ENCODE data around the gene EXTL1.
A peak's percentile ranks its signal among the peaks of the same experiment; 100 is the strongest.
"Not testable (repeated sequence)": the region's sequence is repeated elsewhere in the genome, so short reads cannot be mapped to it uniquely, and the experiment has no call there.

EXTL1 gene, protein sequence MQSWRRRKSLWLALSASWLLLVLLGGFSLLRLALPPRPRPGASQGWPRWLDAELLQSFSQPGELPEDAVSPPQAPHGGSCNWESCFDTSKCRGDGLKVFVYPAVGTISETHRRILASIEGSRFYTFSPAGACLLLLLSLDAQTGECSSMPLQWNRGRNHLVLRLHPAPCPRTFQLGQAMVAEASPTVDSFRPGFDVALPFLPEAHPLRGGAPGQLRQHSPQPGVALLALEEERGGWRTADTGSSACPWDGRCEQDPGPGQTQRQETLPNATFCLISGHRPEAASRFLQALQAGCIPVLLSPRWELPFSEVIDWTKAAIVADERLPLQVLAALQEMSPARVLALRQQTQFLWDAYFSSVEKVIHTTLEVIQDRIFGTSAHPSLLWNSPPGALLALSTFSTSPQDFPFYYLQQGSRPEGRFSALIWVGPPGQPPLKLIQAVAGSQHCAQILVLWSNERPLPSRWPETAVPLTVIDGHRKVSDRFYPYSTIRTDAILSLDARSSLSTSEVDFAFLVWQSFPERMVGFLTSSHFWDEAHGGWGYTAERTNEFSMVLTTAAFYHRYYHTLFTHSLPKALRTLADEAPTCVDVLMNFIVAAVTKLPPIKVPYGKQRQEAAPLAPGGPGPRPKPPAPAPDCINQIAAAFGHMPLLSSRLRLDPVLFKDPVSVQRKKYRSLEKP

DNA sequence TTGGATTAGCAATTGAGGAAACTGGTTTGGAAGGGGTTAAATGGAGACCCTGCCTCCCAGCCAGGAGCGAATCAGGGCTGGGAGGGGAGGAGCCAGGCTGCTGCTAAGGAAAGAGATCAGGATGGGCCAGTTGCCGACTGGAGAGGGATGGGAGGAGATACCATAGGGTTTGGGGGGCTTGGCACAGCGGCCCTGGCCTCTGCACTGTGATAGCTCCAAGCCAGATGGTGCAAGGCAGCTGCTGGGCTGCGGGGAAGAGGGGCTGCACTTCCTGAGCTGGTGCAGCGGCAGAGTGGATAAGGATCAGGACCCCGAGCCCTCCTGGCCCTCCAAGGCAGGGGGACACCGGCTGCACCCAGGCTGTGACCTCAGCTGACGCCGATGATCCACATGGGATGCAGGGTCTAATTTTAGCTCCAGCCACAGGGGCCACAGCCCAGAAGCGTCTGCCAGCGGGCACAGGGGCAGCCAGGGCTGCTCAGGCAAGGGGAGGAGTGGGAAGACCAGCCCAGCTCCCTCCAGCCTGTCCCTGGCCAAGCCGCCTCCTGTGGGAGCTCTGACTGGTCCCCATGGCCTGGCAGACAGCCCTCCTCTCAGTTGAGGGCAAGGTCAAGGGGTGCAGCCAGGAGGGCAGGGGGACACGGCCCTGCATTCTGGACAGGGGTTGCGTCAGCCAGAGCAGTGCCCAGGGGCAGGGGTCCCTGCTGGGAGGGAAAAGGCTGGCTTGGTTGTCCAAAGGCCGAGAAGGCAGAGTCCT is at the start of gene EXTL1:
TSS of gene EXTL1 (plus strand) at position 129 of the 757 bp plus-strand sequence. CDS start 872 bp downstream, outside the sequence.
- Histone ChIP-seq H3K36me3 (replicated peaks) (no peaks in the 10 kb centered on the region), H3K9me3 (no peaks in the 10 kb centered on the region), H3K4me1 (peaks cover 7% of the 10 kb centered on the region), H3K27me3 (ENCODE audit: low read depth) (no peaks in the 10 kb centered on the region), H3K4me3 (no peak within 1 kb of the TSS)
- DNase-seq (ENCODE audit: low spot score in 2 of 2): peak; percentile 21 to 54
- in situ Hi-C loops (cut with MboI; ENCODE audit: low sequenced_read_pairs): no loop called here

DNA sequence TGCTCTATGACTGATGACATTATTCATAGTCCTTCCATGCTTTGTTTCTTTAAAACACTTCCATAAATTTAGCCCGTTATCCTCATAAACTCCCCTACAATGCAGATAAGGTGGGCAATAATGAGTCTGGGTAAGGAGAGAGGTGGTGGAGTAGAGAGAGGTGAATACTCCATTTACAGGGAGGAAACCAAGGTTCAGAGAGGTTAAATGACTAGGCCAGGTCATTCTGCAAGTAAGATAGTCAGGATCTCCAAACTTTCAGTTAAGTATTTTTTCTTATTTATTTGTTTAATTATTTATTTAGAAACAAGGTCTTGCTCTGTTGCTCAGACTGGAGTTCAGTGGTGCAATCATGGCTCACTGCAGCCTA is 49.8 kb upstream of the EXTL1 start:
- no peak for DNase-seq (ENCODE audit: low spot score in 2 of 2)
- H3K4me3 ChIP-seq: no peak overlapping the region
- in situ Hi-C loops (cut with MboI; ENCODE audit: low sequenced_read_pairs): no loop called here
- no peaks in the 10 kb centered on the region for H3K4me1 ChIP-seq
- no peaks in the 10 kb centered on the region for H3K9me3 ChIP-seq
- H3K27me3 ChIP-seq (ENCODE audit: low read depth): no peaks in the 10 kb centered on the region
- H3K36me3 ChIP-seq (replicated peaks): peaks cover 23% of the 10 kb centered on the region

- Histone ChIP-seq H3K36me3 (replicated peaks) (peaks cover 18% of the 10 kb centered on the region), H3K9me3 (no peaks in the 10 kb centered on the region), H3K4me3 (no peak overlapping the region), H3K27me3 (ENCODE audit: low read depth) (no peaks in the 10 kb centered on the region), H3K4me1 (no peaks in the 10 kb centered on the region)
- no peak for DNase-seq (ENCODE audit: low spot score in 2 of 2)
- in situ Hi-C loops (cut with MboI; ENCODE audit: low sequenced_read_pairs): no loop called here
Observed at GRCh38 chr1:25973610-25974321, 47.8 kb upstream of the EXTL1 start.

GRCh38 chr1:25977801-25978200 is 43.8 kb upstream of the EXTL1 start:
- Histone ChIP-seq H3K4me3 (no peak overlapping the region), H3K36me3 (replicated peaks) (peaks cover 30% of the 10 kb centered on the region), H3K27me3 (ENCODE audit: low read depth) (no peaks in the 10 kb centered on the region), H3K4me1 (no peaks in the 10 kb centered on the region), H3K9me3 (no peaks in the 10 kb centered on the region)
- in situ Hi-C loops (cut with MboI; ENCODE audit: low sequenced_read_pairs): no loop called here
- DNase-seq (ENCODE audit: low spot score in 2 of 2): no peak

DNA sequence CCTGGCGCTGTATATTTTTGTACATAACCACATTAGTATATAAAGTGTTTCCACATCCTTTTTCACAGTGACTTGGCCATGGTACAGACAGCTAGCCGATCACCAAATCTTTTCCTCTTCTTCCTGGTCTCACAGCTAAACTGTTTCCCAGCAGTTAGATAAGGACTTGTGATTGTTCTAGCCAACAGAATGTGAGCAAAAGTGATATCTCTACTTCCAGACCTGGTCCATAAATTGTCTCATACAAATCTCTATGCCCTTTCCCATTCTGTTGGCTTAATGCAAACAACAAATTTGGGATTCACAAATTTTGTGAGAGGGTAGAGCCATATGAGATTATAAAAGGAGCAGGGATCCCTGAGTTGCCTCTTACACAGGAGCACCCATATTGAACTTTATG is 43.2 kb upstream of the EXTL1 start:
- Histone ChIP-seq H3K27me3 (ENCODE audit: low read depth) (no peaks in the 10 kb centered on the region), H3K4me3 (no peak overlapping the region), H3K4me1 (no peaks in the 10 kb centered on the region), H3K9me3 (no peaks in the 10 kb centered on the region), H3K36me3 (replicated peaks) (peaks cover 29% of the 10 kb centered on the region)
- DNase-seq (ENCODE audit: low spot score in 2 of 2): no peak
- in situ Hi-C loops (cut with MboI; ENCODE audit: low sequenced_read_pairs): no loop called here

GRCh38 chr1:25979210-25979609 is 42.4 kb upstream of the EXTL1 start:
- in situ Hi-C loops (cut with MboI; ENCODE audit: low sequenced_read_pairs): no loop called here
- no peak for DNase-seq (ENCODE audit: low spot score in 2 of 2)
- Histone ChIP-seq H3K27me3 (ENCODE audit: low read depth) (no peaks in the 10 kb centered on the region), H3K36me3 (replicated peaks) (peaks cover 23% of the 10 kb centered on the region), H3K9me3 (no peaks in the 10 kb centered on the region), H3K4me1 (no peaks in the 10 kb centered on the region), H3K4me3 (no peak overlapping the region)

DNA sequence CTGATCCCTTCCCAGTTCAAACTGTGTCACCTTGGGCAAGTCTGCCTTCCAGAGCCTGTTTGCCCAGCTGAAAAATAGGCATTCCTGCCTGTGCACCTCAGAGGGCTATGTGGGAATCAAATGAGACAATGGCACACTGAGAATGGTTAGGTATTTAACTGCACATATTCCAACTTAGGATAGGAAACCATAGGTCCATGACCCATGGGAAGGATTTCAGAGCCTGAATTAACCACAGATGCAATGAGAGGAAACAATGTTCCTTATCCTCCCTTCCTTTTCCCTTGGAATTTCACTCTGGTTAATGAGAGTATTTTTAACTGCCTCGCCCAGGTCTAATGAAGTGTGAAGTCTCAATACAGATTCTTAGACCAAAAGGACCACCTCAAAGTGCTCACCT is 36.4 kb upstream of the EXTL1 start:
- in situ Hi-C loops (cut with MboI; ENCODE audit: low sequenced_read_pairs): no loop called here
- no peaks in the 10 kb centered on the region for H3K4me1 ChIP-seq

GRCh38 chr1:25985670-25986069 is 35.9 kb upstream of the EXTL1 start:
- Histone ChIP-seq H3K4me3 (no peak overlapping the region), H3K27me3 (ENCODE audit: low read depth) (no peaks in the 10 kb centered on the region), H3K4me1 (no peaks in the 10 kb centered on the region), H3K9me3 (no peaks in the 10 kb centered on the region), H3K36me3 (replicated peaks) (peaks cover 22% of the 10 kb centered on the region)
- in situ Hi-C loops (cut with MboI; ENCODE audit: low sequenced_read_pairs): no loop called here
- no peak for DNase-seq (ENCODE audit: low spot score in 2 of 2)

More for the DNA sequence above, 36.4 kb upstream of the EXTL1 start:
- H3K36me3 ChIP-seq (replicated peaks): peaks cover 22% of the 10 kb centered on the region
- H3K9me3 ChIP-seq: no peaks in the 10 kb centered on the region
- H3K4me3 ChIP-seq: no peak overlapping the region
- H3K27me3 ChIP-seq (ENCODE audit: low read depth): no peaks in the 10 kb centered on the region
- no peak for DNase-seq (ENCODE audit: low spot score in 2 of 2)

- H3K4me1 ChIP-seq; H3K27me3 ChIP-seq (ENCODE audit: low read depth); in situ Hi-C loops (cut with MboI; ENCODE audit: low sequenced_read_pairs); H3K4me3 ChIP-seq; DNase-seq (ENCODE audit: low spot score in 2 of 2); H3K9me3 ChIP-seq: not testable (repeated sequence)
- peaks cover 17% of the 10 kb centered on the region for H3K36me3 ChIP-seq (replicated peaks)
Observed at GRCh38 chr1:25986773-25987172, 34.8 kb upstream of the EXTL1 start.

DNA sequence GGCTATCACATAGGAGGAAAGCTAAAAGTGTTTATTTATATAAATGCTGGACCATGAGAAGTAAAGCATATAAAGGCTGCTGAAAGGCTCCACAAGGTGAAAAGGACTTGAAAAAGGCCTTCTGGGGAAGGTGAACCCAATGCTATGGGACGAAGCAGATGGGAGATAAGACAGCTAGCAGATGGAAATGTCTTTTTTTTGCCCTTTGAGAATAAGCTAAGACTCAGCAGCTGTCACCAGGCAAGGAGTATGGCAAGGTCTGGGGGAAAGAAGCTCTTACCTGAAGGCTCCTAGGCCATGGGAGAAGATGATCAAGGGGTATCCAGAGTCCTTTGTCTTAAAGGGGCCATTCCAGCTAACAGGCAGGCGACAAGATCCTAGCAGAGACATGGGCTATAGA is 33.6 kb upstream of the EXTL1 start:
- in situ Hi-C loops (cut with MboI; ENCODE audit: low sequenced_read_pairs): no loop called here
- H3K36me3 ChIP-seq (replicated peaks): peaks cover 7% of the 10 kb centered on the region
- H3K4me1 ChIP-seq: no peaks in the 10 kb centered on the region

DNA sequence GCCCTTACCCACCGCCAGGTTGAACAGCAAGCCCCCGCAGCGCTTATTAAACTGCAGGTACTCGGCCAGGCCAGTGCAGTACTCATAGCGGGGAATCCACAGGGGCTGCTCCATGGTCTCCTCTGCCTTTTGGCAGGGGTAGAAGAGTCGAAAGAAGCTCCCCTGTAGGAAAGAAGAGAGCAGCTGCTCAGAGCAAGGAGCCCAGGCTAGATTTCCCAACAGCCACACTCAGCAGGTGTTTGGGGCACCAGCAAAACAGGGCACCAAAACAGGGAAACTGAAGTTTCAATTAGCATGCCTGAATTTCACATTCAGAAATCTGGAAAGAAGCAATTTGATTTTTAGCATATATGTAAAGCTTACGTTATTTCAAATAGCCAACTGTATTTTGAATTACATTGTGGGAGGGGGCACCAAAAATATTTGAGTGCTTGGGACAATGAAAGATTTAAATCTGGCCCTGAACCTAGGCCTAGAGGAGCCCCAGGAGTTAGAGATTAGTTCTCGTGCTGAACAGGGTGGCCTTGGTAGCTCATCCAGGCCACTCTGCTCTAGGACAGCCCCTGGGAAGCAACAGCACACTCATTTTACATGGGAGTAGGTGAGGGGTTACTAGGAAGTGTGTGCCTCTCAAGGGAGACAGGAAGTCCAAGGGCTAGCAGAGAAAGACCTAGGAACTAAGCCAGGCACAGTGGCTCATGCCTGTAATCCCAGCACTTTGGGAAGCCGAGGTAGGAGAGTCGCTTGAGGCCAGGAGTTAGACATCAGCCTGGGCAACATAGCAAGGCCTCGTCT is 31.9 kb upstream of the EXTL1 start:
- Histone ChIP-seq H3K27me3 (ENCODE audit: low read depth) (no peaks in the 10 kb centered on the region), H3K9me3 (no peaks in the 10 kb centered on the region), H3K36me3 (replicated peaks) (peaks cover 5% of the 10 kb centered on the region; the same call in 1 of the 2 replicates), H3K4me1 (no peaks in the 10 kb centered on the region), H3K4me3 (no peak overlapping the region)
- in situ Hi-C loops (cut with MboI; ENCODE audit: low sequenced_read_pairs): no loop called here
- DNase-seq (ENCODE audit: low spot score in 2 of 2): no peak

More for the DNA sequence above, 33.6 kb upstream of the EXTL1 start:
- DNase-seq (ENCODE audit: low spot score in 2 of 2): no peak
- Histone ChIP-seq H3K27me3 (ENCODE audit: low read depth) (no peaks in the 10 kb centered on the region), H3K9me3 (no peaks in the 10 kb centered on the region), H3K4me3 (no peak overlapping the region)

GRCh38 chr1:25990251-25990650 is 31.3 kb upstream of the EXTL1 start:
- no peaks in the 10 kb centered on the region for H3K27me3 ChIP-seq (ENCODE audit: low read depth)
- in situ Hi-C loops (cut with MboI; ENCODE audit: low sequenced_read_pairs): no loop called here
- no peak overlapping the region for H3K4me3 ChIP-seq
- H3K4me1 ChIP-seq: no peaks in the 10 kb centered on the region
- peaks cover 5% of the 10 kb centered on the region; the same call in 1 of the 2 replicates for H3K36me3 ChIP-seq (replicated peaks)
- H3K9me3 ChIP-seq: no peaks in the 10 kb centered on the region
- no peak for DNase-seq (ENCODE audit: low spot score in 2 of 2)

Data from HAP-1 (cell line).